MM.1S (cell line): Measurements from ENCODE around the gene C17orf78.
"Not testable (repeated sequence)": the region's sequence is repeated elsewhere in the genome, so short reads cannot be mapped to it uniquely, and the experiment has no call there.

Experiments used
- DNase-seq: peaks from one replicate; pipeline ENCODE4 v3.0.0-alpha.2; 2015
- H2AFZ ChIP-seq: fragments of 300-600 bp; sonication (generic); 2 replicates; pipeline ENCODE4 v1.6.0; 2016; ENCODE audit warnings: antibody characterized with exemption, low read length
- H3F3A ChIP-seq: fragments of 300-600 bp; sonication (generic); 2 replicates; pipeline ENCODE4 v1.6.1; 2016; ENCODE audit warnings: mild to moderate bottlenecking, antibody characterized with exemption, low read length, moderate library complexity, mixed read lengths; ENCODE audit not compliant: insufficient read depth
- H3K27ac ChIP-seq: fragments of 300-600 bp; sonication (generic); 2 replicates; pipeline ENCODE4 v1.5.1; 2016; ENCODE audit warnings: mild to moderate bottlenecking, low read length
- H3K27me3 ChIP-seq: fragments of 300-600 bp; sonication (generic); replicated peaks from 2 replicates; pipeline ENCODE4 v1.6.0; 2016; ENCODE audit warnings: low read length; ENCODE audit not compliant: insufficient read depth
- H3K36me3 ChIP-seq: fragments of 300-600 bp; sonication (generic); replicated peaks from 2 replicates; pipeline ENCODE4 v1.6.1; 2016; ENCODE audit warnings: mild to moderate bottlenecking, low read length, mixed read lengths; ENCODE audit not compliant: insufficient read depth
- H3K4me1 ChIP-seq: fragments of 300-600 bp; sonication (generic); 2 replicates; pipeline ENCODE4 v1.6.1; 2016; ENCODE audit warnings: low read length, mixed read lengths
- H3K4me2 ChIP-seq: fragments of 300-600 bp; sonication (generic); 2 replicates; pipeline ENCODE4 v1.6.0; 2016; ENCODE audit warnings: low read depth, low read length
- H3K4me3 ChIP-seq: fragments of 300-600 bp; sonication (generic); 2 replicates; pipeline ENCODE4 v1.5.1; 2016; ENCODE audit warnings: low read length, mixed read lengths
- H3K79me2 ChIP-seq: fragments of 300-600 bp; sonication (generic); 2 replicates; pipeline ENCODE4 v1.6.1; 2016; ENCODE audit warnings: mixed run types, low read length, mixed read lengths
- H3K9ac ChIP-seq: fragments of 300-600 bp; sonication (generic); 2 replicates; pipeline ENCODE4 v1.6.1; 2016; ENCODE audit warnings: low read length, mixed read lengths
- H3K9me2 ChIP-seq: fragments of 300-600 bp; sonication (generic); replicated peaks from 2 replicates; pipeline ENCODE4 v1.6.1; 2016; ENCODE audit warnings: mild to moderate bottlenecking, low read length, mixed read lengths; ENCODE audit not compliant: insufficient read depth
- H3K9me3 ChIP-seq: fragments of 300-600 bp; sonication (generic); replicated peaks from 2 replicates; pipeline ENCODE4 v1.6.1; 2016; ENCODE audit warnings: mild to moderate bottlenecking, low read length, mixed read lengths; ENCODE audit not compliant: insufficient read depth
- H4K20me1 ChIP-seq: fragments of 300-600 bp; sonication (generic); 2 replicates; pipeline ENCODE4 v1.6.1; 2016; ENCODE audit warnings: mild to moderate bottlenecking, low read length, moderate library complexity, mixed read lengths; ENCODE audit not compliant: insufficient read depth
- CTCF ChIP-seq: fragments of 300-600 bp; sonication (generic); IDR thresholded peaks from 2 replicates; pipeline ENCODE4 v1.5.1; 2016; ENCODE audit warnings: antibody characterized with exemption, low read length, mixed read lengths
- EZH2 ChIP-seq: fragments of 300-600 bp; sonication (generic); optimal IDR thresholded peaks from 2 replicates; pipeline ENCODE3; 2017; ENCODE audit warnings: low read depth, mild to moderate bottlenecking, antibody characterized with exemption, low read length, mixed read lengths
- EZH2phosphoT487 ChIP-seq: fragments of 300-600 bp; sonication (generic); IDR thresholded peaks from 2 replicates; pipeline ENCODE4 v1.6.1; 2018; ENCODE audit warnings: antibody characterized with exemption, low read length

Gene C17orf78

GRCh38 chr17:37399265-37399803, 23.5 kb downstream of the C17orf78 start:
- Histone ChIP-seq H3K79me2 (no peaks in the 10 kb centered on the region), H3F3A (no peaks in the 10 kb centered on the region), H2AFZ (no peak overlapping the region), H3K4me3 (no peak overlapping the region), H3K9me2 (no peaks in the 10 kb centered on the region), H3K36me3 (no peaks in the 10 kb centered on the region), H3K9me3 (no peaks in the 10 kb centered on the region), H3K27me3 (no peaks in the 10 kb centered on the region), H3K27ac (no peak overlapping the region), H3K4me2 (no peak overlapping the region), H3K9ac (no peak overlapping the region), H4K20me1 (no peaks in the 10 kb centered on the region), H3K4me1 (0 out of 2 replicates have a peak, but pooled peaks cover 3% of the 10 kb centered on the region)
- TF ChIP-seq EZH2 (no peak), EZH2phosphoT487 (no peak), CTCF (no peak)
- no peak for DNase-seq

GRCh38 chr17:37400505-37400904, 24.7 kb downstream of the C17orf78 start:
- H3K4me1 ChIP-seq, result peaks cover 7% of the 10 kb centered on the region; the same call in 1 of the 2 replicates
- no peak overlapping the region for H3K4me2 ChIP-seq
- no peak overlapping the region for H3K4me3 ChIP-seq
- H3F3A ChIP-seq, result no peaks in the 10 kb centered on the region
- H4K20me1 ChIP-seq, result no peaks in the 10 kb centered on the region
- H3K79me2 ChIP-seq, result peaks cover 8% of the 10 kb centered on the region
- H3K27ac ChIP-seq, result no peak overlapping the region
- no peaks in the 10 kb centered on the region for H3K9me3 ChIP-seq
- DNase-seq, result no peak
- no peak for TF ChIP-seq CTCF
- TF ChIP-seq EZH2phosphoT487, result no peak
- no peak for TF ChIP-seq EZH2
- H3K36me3 ChIP-seq, result no peaks in the 10 kb centered on the region
- no peak overlapping the region for H3K9ac ChIP-seq
- no peaks in the 10 kb centered on the region for H3K9me2 ChIP-seq
- H2AFZ ChIP-seq, result no peak overlapping the region
- no peaks in the 10 kb centered on the region for H3K27me3 ChIP-seq

- not testable (repeated sequence) for H3K27ac ChIP-seq, H3K9me3 ChIP-seq, H4K20me1 ChIP-seq, H3F3A ChIP-seq, H3K4me1 ChIP-seq, H3K27me3 ChIP-seq, H3K9me2 ChIP-seq, DNase-seq, H3K36me3 ChIP-seq, H2AFZ ChIP-seq
- peak overlapping the region; percentile 89; the same call in 1 of the 2 replicates for H3K9ac ChIP-seq
- H3K79me2 ChIP-seq, result peaks cover 32% of the 10 kb centered on the region
- H3K4me2 ChIP-seq, result peak overlapping the region; percentile 98
- peak overlapping the region; percentile 87 for H3K4me3 ChIP-seq
Observed at GRCh38 chr17:37405522-37405921, 29.7 kb downstream of the C17orf78 start.

GRCh38 chr17:37405955-37406634, 30.3 kb downstream of the C17orf78 start:
- peaks cover 7% of the 10 kb centered on the region; the same call in 1 of the 2 replicates for H3K4me1 ChIP-seq
- H3K9ac ChIP-seq, result peak overlapping the region; percentile 89
- H3K79me2 ChIP-seq, result peaks cover 32% of the 10 kb centered on the region
- H3K36me3 ChIP-seq, result no peaks in the 10 kb centered on the region
- H4K20me1 ChIP-seq, result no peaks in the 10 kb centered on the region
- no peaks in the 10 kb centered on the region for H3K27me3 ChIP-seq
- H3F3A ChIP-seq, result peaks cover 4% of the 10 kb centered on the region; the same call in 1 of the 2 replicates
- no peak for DNase-seq
- no peaks in the 10 kb centered on the region for H3K9me2 ChIP-seq
- TF ChIP-seq EZH2phosphoT487 (no peak), CTCF (no peak), EZH2 (no peak)
- no peaks in the 10 kb centered on the region for H3K9me3 ChIP-seq
- peak overlapping the region; percentile 87 for H3K4me3 ChIP-seq
- H2AFZ ChIP-seq, result peak overlapping the region; percentile 94
- peak overlapping the region; percentile 98 for H3K4me2 ChIP-seq
- peak overlapping the region; percentile 41; the same call in 1 of the 2 replicates for H3K27ac ChIP-seq
